Esophagus (tissue), 2 donors: ENCODE data around the gene ZDBF2. TPM values are rescaled to one million over a fixed set of nuclear protein-coding genes. Genes with fewer than 3 reads are reported as not detected.
"Not testable (repeated sequence)": the region's sequence is repeated elsewhere in the genome, so short reads cannot be mapped to it uniquely, and the experiment has no call there.

Source experiments
- H3K27ac ChIP-seq, 2 donors: one replicate each; pipeline ENCODE4 v1.5.1; 2013; ENCODE audit warnings: low read depth in 2 of 2, mild to moderate bottlenecking in 2 of 2, inconsistent platforms in 1 of 2, low read length in 1 of 2, moderate library complexity in 1 of 2
- H3K27me3 ChIP-seq, 2 donors: one replicate each; pipeline ENCODE4 v1.6.1; 2013; ENCODE audit warnings: low read length in 2 of 2, control low read depth in 1 of 2, mild to moderate bottlenecking in 1 of 2; ENCODE audit not compliant: insufficient read depth in 2 of 2, control insufficient read depth in 1 of 2
- H3K36me3 ChIP-seq, 2 donors: one replicate each; pipeline ENCODE4 v1.6.1; 2013; ENCODE audit warnings: low read length in 1 of 2; ENCODE audit not compliant: control insufficient read depth in 2 of 2, insufficient read depth in 2 of 2
- H3K4me1 ChIP-seq, 2 donors: one replicate each; pipeline ENCODE4 v1.6.1; 2013; ENCODE audit warnings: low read length in 1 of 2; ENCODE audit not compliant: control insufficient read depth in 2 of 2, insufficient read depth in 2 of 2
- H3K4me3 ChIP-seq, 2 donors: one replicate each; pipeline ENCODE4 v1.5.1; 2013; ENCODE audit warnings: low read length in 2 of 2, mild to moderate bottlenecking in 2 of 2, low read depth in 1 of 2, moderate library complexity in 1 of 2
- H3K9me3 ChIP-seq, 2 donors: one replicate each; pipeline ENCODE4 v1.6.1; 2013; ENCODE audit warnings: mild to moderate bottlenecking in 2 of 2, low read depth in 1 of 2, low read length in 1 of 2, moderate library complexity in 1 of 2; ENCODE audit not compliant: control insufficient read depth in 2 of 2, insufficient read depth in 1 of 2
- WGBS, 2 donors: extraction: QIAGEN DNeasy Blood & Tissue Kit; methylation state at CpG; one replicate each; pipeline ENCODE4 v1.1.7; 2013; 5-methylcytosine and 5-hydroxymethylcytosine counted together
- polyA plus RNA-seq, 2 donors: library from polyadenylated mRNA; stranded (reverse); fragments of 200-250 nt; gene quantifications; one replicate each; pipeline ENCODE4 v1.2.3, GENCODE V29; 2013
- donor health status: healthy with polysubstance abuse.
- donor health status: Bipolar disorder and iron deficiency.

ZDBF2 gene
- polyA plus RNA-seq, 2 donors, result 0.61 to 0.88 TPM

- no peaks in the 10 kb centered on the region for H3K9me3 ChIP-seq
- H3K4me3 ChIP-seq, result no peak overlapping the region
- no peaks in the 10 kb centered on the region for H3K36me3 ChIP-seq
- H3K4me1 ChIP-seq, result no peaks in the 10 kb centered on the region
- H3K27ac ChIP-seq, result no peak overlapping the region
- WGBS, 2 donors, result 49 to 56% methylated on average over 4 of the region's 4 CpGs
- H3K27me3 ChIP-seq, result no peaks in the 10 kb centered on the region
Measured at GRCh38 chr2:206343144-206343543, 68.7 kb downstream of the ZDBF2 start.

GRCh38 chr2:206343816-206344215 lies 69.4 kb downstream of the ZDBF2 start:
- Histone ChIP-seq H3K36me3 (no peaks in the 10 kb centered on the region), H3K4me1 (no peaks in the 10 kb centered on the region), H3K27me3 (no peaks in the 10 kb centered on the region), H3K9me3 (no peaks in the 10 kb centered on the region), H3K4me3 (no peak overlapping the region), H3K27ac (no peak overlapping the region)
- 46 to 49% methylated on average over 1 of the region's 1 CpG for WGBS, 2 donors

- H3K27me3 ChIP-seq, result no peaks in the 10 kb centered on the region
Measured at GRCh38 chr2:206345606-206346005, 71.1 kb downstream of the ZDBF2 start.

GRCh38 chr2:206349375-206349774 lies 74.9 kb downstream of the ZDBF2 start:
- no peak overlapping the region for H3K27ac ChIP-seq
- WGBS, 2 donors, result 77% methylated on average over 3 of the region's 3 CpGs
- H3K9me3 ChIP-seq, result peaks cover 4 to 5% of the 10 kb centered on the region in 2 donors
- H3K27me3 ChIP-seq, result no peaks in the 10 kb centered on the region
- H3K4me1 ChIP-seq, result no peaks in the 10 kb centered on the region
- no peaks in the 10 kb centered on the region for H3K36me3 ChIP-seq
- H3K4me3 ChIP-seq, result no peak overlapping the region

More at GRCh38 chr2:206345606-206346005, 71.1 kb downstream of the ZDBF2 start:
- Histone ChIP-seq H3K4me3 (no peak overlapping the region), H3K27ac (no peak overlapping the region), H3K9me3 (peaks cover 4 to 5% of the 10 kb centered on the region in 2 donors), H3K36me3 (no peaks in the 10 kb centered on the region), H3K4me1 (no peaks in the 10 kb centered on the region)
- 85 to 92% methylated on average over 3 of the region's 3 CpGs for WGBS, 2 donors

- no peaks in the 10 kb centered on the region for H3K36me3 ChIP-seq
- no peak overlapping the region for H3K27ac ChIP-seq
- H3K9me3 ChIP-seq, result peaks cover 4 to 5% of the 10 kb centered on the region in 2 donors
- no peaks in the 10 kb centered on the region for H3K27me3 ChIP-seq
- WGBS, 2 donors, result 51% methylated on average over 1 of the region's 1 CpG
- no peak overlapping the region for H3K4me3 ChIP-seq
- no peaks in the 10 kb centered on the region for H3K4me1 ChIP-seq
Measured at GRCh38 chr2:206352571-206352970, 78.1 kb downstream of the ZDBF2 start.

GRCh38 chr2:206353685-206354084 lies 79.2 kb downstream of the ZDBF2 start:
- Histone ChIP-seq H3K27me3 (no peaks in the 10 kb centered on the region), H3K4me3 (no peak overlapping the region), H3K27ac (no peak overlapping the region), H3K9me3 (peaks cover 4 to 5% of the 10 kb centered on the region in 2 donors), H3K36me3 (no peaks in the 10 kb centered on the region), H3K4me1 (no peaks in the 10 kb centered on the region)
- WGBS, 2 donors, result 77 to 86% methylated on average over 1 of the region's 1 CpG

- Histone ChIP-seq H3K36me3 (no peaks in the 10 kb centered on the region), H3K27me3 (no peaks in the 10 kb centered on the region), H3K4me3 (no peak overlapping the region), H3K4me1 (no peaks in the 10 kb centered on the region), H3K27ac (no peak overlapping the region), H3K9me3 (peaks cover 3% of the 10 kb centered on the region in 2 donors)
- WGBS, 2 donors, result 81 to 82% methylated on average over 6 of the region's 6 CpGs
Measured at GRCh38 chr2:206354129-206354528, 79.7 kb downstream of the ZDBF2 start.

GRCh38 chr2:206356840-206357239 lies 82.4 kb downstream of the ZDBF2 start:
- not testable (repeated sequence) for H3K4me3 ChIP-seq, H3K36me3 ChIP-seq, H3K27me3 ChIP-seq, H3K27ac ChIP-seq, H3K9me3 ChIP-seq, H3K4me1 ChIP-seq
- 96 to 97% methylated on average over 24 to 29 of the region's 29 CpGs for WGBS, 2 donors

GRCh38 chr2:206360840-206361239 lies 86.4 kb downstream of the ZDBF2 start:
- H3K9me3 ChIP-seq, H3K27me3 ChIP-seq, H3K4me3 ChIP-seq, H3K4me1 ChIP-seq, H3K27ac ChIP-seq, H3K36me3 ChIP-seq: not testable (repeated sequence)
- WGBS, 2 donors, result 89 to 93% methylated on average over 5 of the region's 5 CpGs

- Histone ChIP-seq H3K9me3 (no peaks in the 10 kb centered on the region), H3K4me3 (no peak overlapping the region), H3K27ac (no peak overlapping the region), H3K36me3 (no peaks in the 10 kb centered on the region), H3K27me3 (no peaks in the 10 kb centered on the region), H3K4me1 (no peaks in the 10 kb centered on the region)
- whole genome bisulfite sequencing, 2 donors, result 83 to 91% methylated on average over 2 of the region's 2 CpGs
Measured at GRCh38 chr2:206361407-206362045, 87.1 kb downstream of the ZDBF2 start.
